Mucosa of gallbladder (tissue), 1 donor: ENCODE measurements around the gene MMS19. TPM values are rescaled to one million over a fixed set of nuclear protein-coding genes. Genes with fewer than 3 reads are reported as not detected.

Experiments
- DNase-seq: peaks from one replicate; pipeline ENCODE4 v3.0.0-alpha.2; 2020; ENCODE audit warnings: low spot score
- total RNA-seq: library from RNA; stranded (reverse); gene quantifications from one replicate; pipeline ENCODE4 v1.2.1, GENCODE V29; 2021
- donor health status: DM: no; HTN: no; CAD: no.

MMS19 gene
- total RNA-seq, 1 donor from 2014 or later = 48.1 TPM

GRCh38 chr10:97468162-97468561 is 30.1 kb downstream of the MMS19 start:
- DNase-seq = no peak

- no peak for DNase-seq
Measured at GRCh38 chr10:97466755-97467154, 31.5 kb downstream of the MMS19 start.

GRCh38 chr10:97465982-97466381 is 32.2 kb downstream of the MMS19 start:
- no peak for DNase-seq

GRCh38 chr10:97464226-97464625 is 34.0 kb downstream of the MMS19 start:
- no peak for DNase-seq

GRCh38 chr10:97463363-97464132 is 34.7 kb downstream of the MMS19 start:
- DNase-seq = peak; percentile 51

- no peak for DNase-seq
Measured at GRCh38 chr10:97462309-97462708, 35.9 kb downstream of the MMS19 start.

GRCh38 chr10:97459933-97460332 is 38.3 kb downstream of the MMS19 start:
- DNase-seq = no peak

- DNase-seq = no peak
Measured at GRCh38 chr10:97459111-97459510, 39.1 kb downstream of the MMS19 start.

GRCh38 chr10:97456686-97457065 is 41.5 kb downstream of the MMS19 start:
- no peak for DNase-seq

GRCh38 chr10:97456034-97456685 is 42.1 kb downstream of the MMS19 start:
- DNase-seq = no peak

- DNase-seq = peak; percentile 38
Measured at GRCh38 chr10:97454330-97455036, 43.7 kb downstream of the MMS19 start.

GRCh38 chr10:97452352-97452751 is 45.9 kb downstream of the MMS19 start:
- no peak for DNase-seq

- DNase-seq = no peak
Measured at GRCh38 chr10:97451605-97452004, 46.6 kb downstream of the MMS19 start.

GRCh38 chr10:97450828-97451227 is 47.4 kb downstream of the MMS19 start:
- DNase-seq = no peak

GRCh38 chr10:97445722-97446639 is 52.2 kb downstream of the MMS19 start, which contains the start of the genes EXOSC1 and ZDHHC16:
Gene EXOSC1, minus strand, starts transcription at chr10:97446006. Its CDS starts 21 bp downstream, at chr10:97445985.
Gene ZDHHC16, plus strand, starts transcription at chr10:97446175. Its CDS starts 5,501 bp downstream, at chr10:97451676.
- peak; percentile 94 for DNase-seq

- DNase-seq = no peak
Measured at GRCh38 chr10:97445357-97445721, 52.9 kb downstream of the MMS19 start.

- no peak for DNase-seq
Measured at GRCh38 chr10:97444212-97444611, 54.0 kb downstream of the MMS19 start.

GRCh38 chr10:97442277-97442676 is 55.9 kb downstream of the MMS19 start:
- DNase-seq = no peak

GRCh38 chr10:97435211-97435610 is 63.0 kb downstream of the MMS19 start:
- no peak for DNase-seq

GRCh38 chr10:97434557-97434956 is 63.7 kb downstream of the MMS19 start:
- no peak for DNase-seq

GRCh38 chr10:97434055-97434454 is 64.2 kb downstream of the MMS19 start:
- no peak for DNase-seq

- no peak for DNase-seq
Measured at GRCh38 chr10:97428572-97428981, 69.6 kb downstream of the MMS19 start.
